HG03045 (cell line): Measurements from ENCODE around the gene COQ9.
"Not testable (repeated sequence)": the region's sequence is repeated elsewhere in the genome, so short reads cannot be mapped to it uniquely, and the experiment has no call there.

Source experiments
- ATAC-seq: cut with Tn5 transposase; IDR thresholded peaks from one replicate; pipeline ENCODE4 v1.9.1; 2021; ENCODE audit warnings: mild to moderate bottlenecking, moderate library complexity; ENCODE audit not compliant: unreplicated experiment

Gene COQ9, protein sequence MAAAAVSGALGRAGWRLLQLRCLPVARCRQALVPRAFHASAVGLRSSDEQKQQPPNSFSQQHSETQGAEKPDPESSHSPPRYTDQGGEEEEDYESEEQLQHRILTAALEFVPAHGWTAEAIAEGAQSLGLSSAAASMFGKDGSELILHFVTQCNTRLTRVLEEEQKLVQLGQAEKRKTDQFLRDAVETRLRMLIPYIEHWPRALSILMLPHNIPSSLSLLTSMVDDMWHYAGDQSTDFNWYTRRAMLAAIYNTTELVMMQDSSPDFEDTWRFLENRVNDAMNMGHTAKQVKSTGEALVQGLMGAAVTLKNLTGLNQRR

DNA sequence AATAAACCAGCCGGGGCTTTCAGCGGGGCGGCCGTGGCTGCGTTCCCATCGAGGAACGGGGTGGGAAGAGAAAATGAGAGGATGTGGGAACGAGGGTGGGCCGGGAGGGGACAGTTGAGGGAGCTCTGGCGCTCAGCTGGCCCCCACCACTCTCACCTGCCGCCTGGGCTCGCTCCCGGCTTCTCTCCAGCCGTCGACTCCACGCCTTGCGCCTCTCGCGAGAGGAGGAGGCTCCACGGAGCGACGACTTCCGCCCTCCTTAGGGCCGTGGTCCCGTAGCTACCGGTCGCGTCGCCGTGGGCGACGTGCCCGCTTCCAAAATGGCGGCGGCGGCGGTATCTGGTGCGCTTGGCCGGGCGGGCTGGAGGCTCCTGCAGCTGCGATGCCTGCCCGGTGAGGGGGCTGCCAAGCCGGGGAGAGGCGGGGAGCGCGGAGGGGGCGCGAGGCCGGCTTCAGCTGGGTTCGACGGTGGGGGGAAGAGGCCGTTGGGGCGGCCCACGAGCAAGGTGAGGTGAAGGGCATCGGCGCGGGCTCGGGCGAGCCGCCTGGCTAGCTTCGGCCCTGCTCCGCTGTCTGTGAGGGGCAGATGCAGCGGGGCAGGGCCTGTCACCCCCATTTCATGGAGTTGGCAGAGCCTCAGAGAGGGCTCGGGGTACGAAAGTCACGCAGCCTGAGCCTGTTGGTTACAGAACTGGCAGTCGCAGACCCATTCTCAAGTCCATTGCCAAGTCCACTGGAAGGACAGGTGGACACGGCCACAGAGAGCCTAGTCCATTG lies at the start of gene COQ9, which contains the start of gene CIAPIN1:
Gene COQ9 (plus strand): TSS at position 294 of the 777 bp plus-strand sequence. CDS start 27 bp downstream, at position 321.
Gene CIAPIN1 (minus strand): TSS at position 200 of the 777 bp plus-strand sequence. CDS start 6,457 bp downstream, outside the sequence.
- ATAC-seq: peak; percentile 95

DNA sequence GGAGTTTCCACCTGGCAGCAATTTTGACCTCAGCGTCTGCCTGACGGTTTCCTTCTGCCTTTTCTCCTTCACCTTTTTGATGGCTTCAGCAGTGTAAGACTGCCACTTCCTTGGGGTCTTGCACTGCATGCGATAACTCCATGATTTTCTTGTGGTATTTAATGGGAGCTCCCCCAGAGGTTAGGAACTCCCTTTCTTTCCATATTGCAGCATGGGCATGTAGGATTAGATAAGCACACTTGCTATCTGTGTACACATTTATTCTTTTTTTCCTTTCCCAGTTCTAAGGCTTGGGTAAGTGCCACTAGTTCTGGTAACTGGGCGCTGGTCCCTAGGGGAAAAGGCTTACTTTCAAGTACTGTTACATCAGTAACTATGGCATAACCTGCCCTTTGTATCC lies 49.8 kb upstream of the COQ9 start:
- not testable (repeated sequence) for ATAC-seq

- ATAC-seq: no peak
These were observed 45.2 kb upstream of the COQ9 start for GRCh38 chr16:57401943-57402640.

GRCh38 chr16:57403965-57404817 lies 43.1 kb upstream of the COQ9 start, which contains the start of gene CCL17:
TSS of gene CCL17 (plus strand) at chr16:57404767. CDS start at chr16:57413933, 9,166 bp downstream.
- no peak for ATAC-seq

DNA sequence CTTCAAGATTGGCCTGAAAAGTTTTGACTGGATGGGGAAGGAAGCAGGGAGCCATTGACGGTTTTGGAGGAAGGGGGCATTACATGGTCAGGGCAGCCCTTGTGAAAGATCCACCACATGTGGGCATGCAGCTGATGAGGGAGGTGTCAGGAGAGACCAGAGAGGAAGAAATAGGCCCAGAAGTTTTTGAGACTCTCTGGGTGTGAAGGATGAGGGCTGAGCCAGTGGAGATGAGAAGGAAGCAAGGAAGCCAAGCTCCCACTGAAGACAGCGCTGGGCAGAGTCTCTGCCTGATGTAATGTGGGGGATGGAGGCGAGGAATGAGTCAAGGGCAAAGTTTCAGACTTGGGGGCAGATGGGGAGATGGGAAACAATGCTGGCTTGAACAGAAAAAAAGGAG lies 42.2 kb upstream of the COQ9 start:
- ATAC-seq: no peak

DNA sequence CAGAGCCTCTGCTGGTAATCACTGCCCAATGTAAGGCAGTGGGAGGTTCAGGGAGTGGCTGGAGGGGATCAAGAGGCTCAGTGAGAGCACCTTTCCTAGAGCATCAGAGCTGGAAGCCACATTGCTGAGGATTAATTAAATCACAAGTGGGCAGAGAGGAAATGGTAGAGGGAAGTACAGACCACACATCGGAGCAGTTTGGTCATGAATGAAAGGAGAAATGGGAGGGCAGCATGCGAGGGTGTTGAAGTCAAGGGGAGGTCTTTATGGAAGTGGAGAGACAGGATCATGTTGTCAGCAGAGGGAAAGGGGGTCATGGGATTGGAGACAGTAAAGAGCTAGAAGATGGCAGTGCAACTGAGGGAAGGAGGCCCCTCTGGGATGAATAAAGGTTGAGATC lies 40.4 kb upstream of the COQ9 start:
- no peak for ATAC-seq

- no peak for ATAC-seq
These were observed 39.5 kb upstream of the COQ9 start for GRCh38 chr16:57407521-57408353.

DNA sequence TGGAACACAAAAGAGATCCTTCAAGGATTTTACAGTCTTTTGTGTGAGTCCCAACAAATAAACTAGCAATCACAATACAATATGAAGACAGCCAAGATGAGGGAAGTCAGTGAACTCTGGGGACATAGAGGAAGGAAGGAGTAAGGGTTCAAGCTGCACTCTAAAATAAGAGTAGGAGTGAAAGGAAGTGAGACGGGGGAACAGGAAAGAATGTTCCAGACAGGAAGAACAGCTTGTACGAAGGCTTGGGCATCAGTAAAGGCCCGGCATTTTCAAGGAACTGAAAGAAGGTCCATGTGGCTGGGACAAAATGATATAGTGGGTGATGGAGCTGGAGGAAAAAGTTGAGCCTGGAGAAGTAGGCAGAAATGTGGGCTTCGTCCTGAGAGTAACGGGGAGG lies 38.2 kb upstream of the COQ9 start:
- ATAC-seq: no peak

GRCh38 chr16:57409870-57410587 lies 37.2 kb upstream of the COQ9 start:
- no peak for ATAC-seq

- ATAC-seq: no peak
These were observed 35.8 kb upstream of the COQ9 start for GRCh38 chr16:57411362-57411976.

GRCh38 chr16:57412584-57412983 lies 34.7 kb upstream of the COQ9 start:
- ATAC-seq: no peak

- peak; percentile 44 for ATAC-seq
These were observed 34.0 kb upstream of the COQ9 start for GRCh38 chr16:57413301-57413730.

- no peak for ATAC-seq
These were observed 33.5 kb upstream of the COQ9 start for GRCh38 chr16:57413733-57414132.

GRCh38 chr16:57416084-57416483 lies 31.2 kb upstream of the COQ9 start:
- no peak for ATAC-seq

GRCh38 chr16:57419506-57419905 lies 27.8 kb upstream of the COQ9 start:
- ATAC-seq: no peak

- no peak for ATAC-seq
These were observed 25.0 kb upstream of the COQ9 start for GRCh38 chr16:57422026-57422944.

DNA sequence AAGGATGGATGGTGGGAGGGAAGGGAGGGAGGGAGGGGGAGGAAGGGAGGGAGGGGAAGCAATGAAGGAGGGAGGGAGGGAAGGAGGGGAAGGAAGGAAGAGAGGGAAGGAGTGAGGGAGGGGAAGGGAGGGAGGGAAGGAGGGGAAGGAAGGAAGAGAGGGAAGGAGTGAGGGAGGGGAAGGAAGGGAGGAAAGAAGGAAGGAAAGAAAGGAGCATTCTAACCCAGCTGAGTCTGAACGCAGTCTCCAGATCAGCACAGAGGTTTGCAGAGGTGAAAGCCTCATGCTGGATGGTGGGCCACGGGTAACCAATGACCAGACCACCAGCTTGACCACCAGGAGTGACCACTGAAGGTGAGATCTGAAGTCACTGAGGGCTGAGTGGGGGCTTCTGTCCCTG lies 24.1 kb upstream of the COQ9 start:
- ATAC-seq: no peak
